Measurements from ENCODE around the gene HORMAD2.
"Not testable (repeated sequence)": the region's sequence is repeated elsewhere in the genome, so short reads cannot be mapped to it uniquely, and the experiment has no call there.

The HORMAD2 gene

GRCh38 chr22:30193031-30193775 is 112.9 kb downstream of the HORMAD2 start:
- H3K9ac ChIP-seq: no peak overlapping the region
- H3K4me2 ChIP-seq: no peak overlapping the region
- H3K4me1 ChIP-seq: peaks cover 39% of the 10 kb centered on the region
- no peaks in the 10 kb centered on the region for H3K36me3 ChIP-seq
- H3K27ac ChIP-seq: no peak overlapping the region
- no peaks in the 10 kb centered on the region for H4K20me1 ChIP-seq
- no peaks in the 10 kb centered on the region for H3K27me3 ChIP-seq
- no peaks in the 10 kb centered on the region for H3K9me3 ChIP-seq
- TF ChIP-seq Cebpa-rat (IDR thresholded peaks at IDR 0.05): no peak
- no peak overlapping the region for H3K4me3 ChIP-seq

GRCh38 chr22:30195245-30196140 is 115.2 kb downstream of the HORMAD2 start:
- Histone ChIP-seq H3K4me3 (no peak overlapping the region), H3K9me3 (no peaks in the 10 kb centered on the region), H3K36me3 (no peaks in the 10 kb centered on the region), H3K4me2 (peak overlapping the region; percentile 72), H3K27me3 (no peaks in the 10 kb centered on the region), H3K9ac (no peak overlapping the region), H3K27ac (peak overlapping the region; percentile 53; the same call in 1 of the 2 replicates), H3K4me1 (peaks cover 35% of the 10 kb centered on the region), H4K20me1 (no peaks in the 10 kb centered on the region)
- no peak for TF ChIP-seq Cebpa-rat (IDR thresholded peaks at IDR 0.05)

- Histone ChIP-seq H3K9me3 (no peaks in the 10 kb centered on the region), H4K20me1 (no peaks in the 10 kb centered on the region), H3K4me2 (peak overlapping the region; percentile 72), H3K36me3 (no peaks in the 10 kb centered on the region), H3K4me3 (no peak overlapping the region), H3K9ac (no peak overlapping the region), H3K4me1 (peaks cover 31% of the 10 kb centered on the region), H3K27me3 (no peaks in the 10 kb centered on the region), H3K27ac (peak overlapping the region; percentile 53; the same call in 1 of the 2 replicates)
- no peak for TF ChIP-seq Cebpa-rat (IDR thresholded peaks at IDR 0.05)
These were observed 116.0 kb downstream of the HORMAD2 start for GRCh38 chr22:30196141-30196879.

GRCh38 chr22:30196880-30197336 is 116.6 kb downstream of the HORMAD2 start:
- no peaks in the 10 kb centered on the region for H4K20me1 ChIP-seq
- no peaks in the 10 kb centered on the region for H3K36me3 ChIP-seq
- peak overlapping the region; percentile 72 for H3K4me2 ChIP-seq
- TF ChIP-seq Cebpa-rat (IDR thresholded peaks at IDR 0.05): no peak
- H3K4me3 ChIP-seq: no peak overlapping the region
- no peaks in the 10 kb centered on the region for H3K27me3 ChIP-seq
- no peak overlapping the region for H3K9ac ChIP-seq
- peaks cover 31% of the 10 kb centered on the region for H3K4me1 ChIP-seq
- no peaks in the 10 kb centered on the region for H3K9me3 ChIP-seq
- peak overlapping the region; percentile 53; the same call in 1 of the 2 replicates for H3K27ac ChIP-seq

GRCh38 chr22:30197389-30197788 is 117.1 kb downstream of the HORMAD2 start:
- H3K27ac ChIP-seq: peak overlapping the region; percentile 53; the same call in 1 of the 2 replicates
- H3K4me3 ChIP-seq: no peak overlapping the region
- no peak for TF ChIP-seq Cebpa-rat (IDR thresholded peaks at IDR 0.05)
- H3K27me3 ChIP-seq: no peaks in the 10 kb centered on the region
- peaks cover 27% of the 10 kb centered on the region for H3K4me1 ChIP-seq
- peak overlapping the region; percentile 72 for H3K4me2 ChIP-seq
- no peaks in the 10 kb centered on the region for H3K9me3 ChIP-seq
- no peaks in the 10 kb centered on the region for H3K36me3 ChIP-seq
- no peak overlapping the region for H3K9ac ChIP-seq
- no peaks in the 10 kb centered on the region for H4K20me1 ChIP-seq

GRCh38 chr22:30198152-30198825 is 118.0 kb downstream of the HORMAD2 start:
- H3K4me2 ChIP-seq: no peak overlapping the region
- no peaks in the 10 kb centered on the region for H3K36me3 ChIP-seq
- H3K4me1 ChIP-seq: peaks cover 24% of the 10 kb centered on the region
- no peaks in the 10 kb centered on the region for H3K27me3 ChIP-seq
- no peaks in the 10 kb centered on the region for H4K20me1 ChIP-seq
- no peak for TF ChIP-seq Cebpa-rat (IDR thresholded peaks at IDR 0.05)
- no peak overlapping the region for H3K27ac ChIP-seq
- H3K9ac ChIP-seq: no peak overlapping the region
- no peak overlapping the region for H3K4me3 ChIP-seq
- H3K9me3 ChIP-seq: no peaks in the 10 kb centered on the region

GRCh38 chr22:30198921-30199320 is 118.7 kb downstream of the HORMAD2 start:
- H3K27ac ChIP-seq: no peak overlapping the region
- no peak overlapping the region for H3K9ac ChIP-seq
- H3K4me2 ChIP-seq: no peak overlapping the region

GRCh38 chr22:30200905-30201304 is 120.6 kb downstream of the HORMAD2 start:
- H3K27me3 ChIP-seq, H4K20me1 ChIP-seq, H3K4me2 ChIP-seq, H3K36me3 ChIP-seq, H3K27ac ChIP-seq, H3K9me3 ChIP-seq, H3K4me3 ChIP-seq, H3K9ac ChIP-seq: not testable (repeated sequence)
- H3K4me1 ChIP-seq: peaks cover 25% of the 10 kb centered on the region

More at GRCh38 chr22:30198921-30199320, 118.7 kb downstream of the HORMAD2 start:
- Histone ChIP-seq H4K20me1 (no peaks in the 10 kb centered on the region), H3K27me3 (no peaks in the 10 kb centered on the region), H3K4me3 (no peak overlapping the region), H3K36me3 (no peaks in the 10 kb centered on the region), H3K9me3 (no peaks in the 10 kb centered on the region), H3K4me1 (peaks cover 24% of the 10 kb centered on the region)
- no peak for TF ChIP-seq Cebpa-rat (IDR thresholded peaks at IDR 0.05)

GRCh38 chr22:30201945-30202344 is 121.7 kb downstream of the HORMAD2 start:
- Histone ChIP-seq H3K27me3 (no peaks in the 10 kb centered on the region), H3K36me3 (no peaks in the 10 kb centered on the region), H3K9me3 (no peaks in the 10 kb centered on the region), H3K27ac (no peak overlapping the region), H4K20me1 (no peaks in the 10 kb centered on the region), H3K4me3 (no peak overlapping the region), H3K9ac (no peak overlapping the region), H3K4me1 (peaks cover 15% of the 10 kb centered on the region), H3K4me2 (no peak overlapping the region)
- no peak for TF ChIP-seq Cebpa-rat (IDR thresholded peaks at IDR 0.05)
